ENCODE measurements around the gene TNRC6C. TPM values are rescaled to one million over a fixed set of nuclear protein-coding genes. Genes with fewer than 3 reads are reported as not detected.
A peak's percentile ranks its signal among the peaks of the same experiment; 100 is the strongest.

The TNRC6C gene
- total RNA-seq, 1 donor from 2014 or later, result 13.1 TPM

GRCh38 chr17:78143214-78144146 is 185.0 kb downstream of the TNRC6C start:
- H3K4me1 Mint-ChIP-seq (ENCODE audit: unreplicated experiment), result peaks cover 17% of the 10 kb centered on the region
- H3K4me3 Mint-ChIP-seq (ENCODE audit: unreplicated experiment), result no peak overlapping the region
- H3K27ac Mint-ChIP-seq (ENCODE audit: unreplicated experiment), result no peak overlapping the region
- TF ChIP-seq CTCF (IDR thresholded peaks at IDR 0.05; ENCODE audit: unreplicated experiment), result no peak
- no peak for DNase-seq (ENCODE audit: low spot score)
- H3K9me3 Mint-ChIP-seq (ENCODE audit: unreplicated experiment), result no peaks in the 10 kb centered on the region
- peaks cover 7% of the 10 kb centered on the region for H3K27me3 Mint-ChIP-seq (ENCODE audit: unreplicated experiment)
- peaks cover 7% of the 10 kb centered on the region for H3K36me3 Mint-ChIP-seq (ENCODE audit: low read depth, unreplicated experiment)

- peaks cover 22% of the 10 kb centered on the region for H3K4me1 Mint-ChIP-seq (ENCODE audit: unreplicated experiment)
Observed at GRCh38 chr17:78144147-78144719, 185.7 kb downstream of the TNRC6C start.

GRCh38 chr17:78144736-78145641 is 186.5 kb downstream of the TNRC6C start:
- H3K4me3 Mint-ChIP-seq (ENCODE audit: unreplicated experiment), result no peak overlapping the region
- H3K4me1 Mint-ChIP-seq (ENCODE audit: unreplicated experiment), result peaks cover 20% of the 10 kb centered on the region
- H3K27me3 Mint-ChIP-seq (ENCODE audit: unreplicated experiment), result peaks cover 5% of the 10 kb centered on the region
- H3K36me3 Mint-ChIP-seq (ENCODE audit: low read depth, unreplicated experiment), result peaks cover 7% of the 10 kb centered on the region
- no peak for DNase-seq (ENCODE audit: low spot score)
- H3K9me3 Mint-ChIP-seq (ENCODE audit: unreplicated experiment), result no peaks in the 10 kb centered on the region
- no peak overlapping the region for H3K27ac Mint-ChIP-seq (ENCODE audit: unreplicated experiment)
- TF ChIP-seq CTCF (IDR thresholded peaks at IDR 0.05; ENCODE audit: unreplicated experiment), result no peak

More at GRCh38 chr17:78144147-78144719, 185.7 kb downstream of the TNRC6C start:
- Mint-ChIP-seq H3K27me3 (ENCODE audit: unreplicated experiment) (peaks cover 7% of the 10 kb centered on the region), H3K36me3 (ENCODE audit: low read depth, unreplicated experiment) (peaks cover 7% of the 10 kb centered on the region), H3K4me3 (ENCODE audit: unreplicated experiment) (no peak overlapping the region), H3K9me3 (ENCODE audit: unreplicated experiment) (no peaks in the 10 kb centered on the region), H3K27ac (ENCODE audit: unreplicated experiment) (no peak overlapping the region)
- DNase-seq (ENCODE audit: low spot score), result no peak
- no peak for TF ChIP-seq CTCF (IDR thresholded peaks at IDR 0.05; ENCODE audit: unreplicated experiment)

- no peak overlapping the region for H3K4me3 Mint-ChIP-seq (ENCODE audit: unreplicated experiment)
- no peak for DNase-seq (ENCODE audit: low spot score)
- peaks cover 8% of the 10 kb centered on the region for H3K27me3 Mint-ChIP-seq (ENCODE audit: unreplicated experiment)
- H3K9me3 Mint-ChIP-seq (ENCODE audit: unreplicated experiment), result no peaks in the 10 kb centered on the region
- peaks cover 19% of the 10 kb centered on the region for H3K4me1 Mint-ChIP-seq (ENCODE audit: unreplicated experiment)
- no peak for TF ChIP-seq CTCF (IDR thresholded peaks at IDR 0.05; ENCODE audit: unreplicated experiment)
- peak overlapping the region; percentile 48 for H3K27ac Mint-ChIP-seq (ENCODE audit: unreplicated experiment)
- peaks cover 4% of the 10 kb centered on the region for H3K36me3 Mint-ChIP-seq (ENCODE audit: low read depth, unreplicated experiment)
Observed at GRCh38 chr17:78146471-78146869, 188.0 kb downstream of the TNRC6C start.
